ENCODE results near the gene TRIM34.
"Not testable (repeated sequence)": the region's sequence is repeated elsewhere in the genome, so short reads cannot be mapped to it uniquely, and the experiment has no call there.

TRIM34 gene

GRCh38 chr11:5621580-5621979 lies 3.2 kb upstream of the TRIM34 start:
- DNase-seq (ENCODE audit: low spot score): no peak

GRCh38 chr11:5622802-5623201 lies 2.0 kb upstream of the TRIM34 start:
- DNase-seq (ENCODE audit: low spot score): no peak

- DNase-seq (ENCODE audit: low spot score): no peak
Measured at GRCh38 chr11:5625281-5625680, 480 bp downstream of the TRIM34 start.

- DNase-seq (ENCODE audit: low spot score): no peak
Measured at GRCh38 chr11:5626196-5626595, 1.4 kb downstream of the TRIM34 start.

- no peak for DNase-seq (ENCODE audit: low spot score)
Measured at GRCh38 chr11:5631417-5631816, 6.6 kb downstream of the TRIM34 start.

- DNase-seq (ENCODE audit: low spot score): no peak
Measured at GRCh38 chr11:5631969-5632635, 7.3 kb downstream of the TRIM34 start.

DNA sequence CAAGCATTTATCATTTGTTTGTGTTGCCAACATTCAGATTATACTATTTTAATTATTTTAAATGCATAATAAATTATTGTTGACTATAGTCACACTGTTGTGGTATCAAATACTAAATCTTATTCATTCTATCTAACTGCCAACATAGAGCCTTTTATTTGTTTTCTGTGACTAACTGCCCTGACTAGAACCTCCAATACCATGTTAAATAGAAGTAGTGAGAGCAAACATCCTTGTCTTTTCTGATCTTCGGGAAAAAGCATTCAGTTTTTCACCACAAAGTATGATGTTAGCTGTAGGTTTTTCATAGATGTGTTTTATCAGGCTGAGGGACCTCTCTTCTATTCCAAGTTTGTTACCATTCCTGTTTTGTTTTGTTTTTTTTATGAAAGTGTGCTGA lies 15.2 kb downstream of the TRIM34 start:
- DNase-seq (ENCODE audit: low spot score): no peak

DNA sequence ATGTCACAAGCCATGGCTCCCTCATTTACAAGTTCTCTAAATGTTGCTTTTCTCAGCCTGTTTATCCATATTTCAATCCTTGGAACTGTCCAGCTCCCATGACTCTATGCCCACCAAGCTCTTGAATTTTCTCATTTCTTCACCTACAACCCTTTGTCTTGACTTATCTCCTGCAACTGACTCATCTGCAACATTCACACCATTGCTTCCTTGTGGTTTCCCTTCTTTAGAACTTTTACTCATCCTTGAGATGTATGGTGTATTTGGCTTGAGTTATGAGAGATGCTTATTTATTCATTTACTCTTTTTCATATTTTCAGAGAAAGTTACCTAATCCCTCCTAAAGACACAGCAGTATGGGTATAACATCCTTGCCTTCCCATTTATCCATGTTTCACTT lies 18.8 kb downstream of the TRIM34 start:
- DNase-seq (ENCODE audit: low spot score): no peak

DNA sequence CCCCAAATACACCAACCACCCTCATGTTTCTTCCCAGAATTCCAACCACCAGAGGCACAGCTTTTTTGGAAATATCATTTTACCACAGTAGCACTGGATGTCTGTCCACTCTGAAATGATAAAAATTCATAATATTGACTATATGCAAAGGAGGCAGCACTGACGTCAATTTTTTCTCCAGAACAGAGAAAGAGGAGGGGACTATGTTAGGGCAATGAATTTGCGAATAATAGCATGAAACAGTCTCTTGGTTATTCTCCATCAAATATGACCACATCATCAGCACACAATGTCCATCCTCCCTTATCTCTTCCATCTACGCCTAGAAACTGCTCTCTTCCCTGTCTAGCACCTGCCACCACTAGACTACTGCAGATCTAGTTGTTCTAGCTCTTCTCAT lies 21.3 kb downstream of the TRIM34 start:
- no peak for DNase-seq (ENCODE audit: low spot score)

- no peak for DNase-seq (ENCODE audit: low spot score)
Measured at GRCh38 chr11:5655474-5655873, 30.7 kb downstream of the TRIM34 start.

DNA sequence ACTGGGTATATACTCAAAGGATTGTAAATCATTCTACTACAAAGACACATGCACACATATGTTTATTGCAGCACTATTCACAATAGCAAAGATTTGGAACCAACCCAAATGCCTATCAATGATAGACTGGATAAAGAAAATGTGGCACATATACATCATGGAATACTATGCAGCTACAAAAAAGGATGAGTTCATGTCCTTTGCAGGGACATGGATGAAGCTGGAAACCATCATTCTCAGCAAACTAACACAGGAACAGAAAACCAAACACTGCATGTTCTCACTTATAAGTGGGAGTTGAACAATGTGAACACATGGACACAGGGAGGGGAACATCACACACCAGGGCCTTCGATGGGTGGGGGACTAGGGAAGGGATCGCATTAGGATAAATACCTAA lies 32.2 kb downstream of the TRIM34 start:
- DNase-seq (ENCODE audit: low spot score): not testable (repeated sequence)

GRCh38 chr11:5658318-5658717 lies 33.5 kb downstream of the TRIM34 start:
- no peak for DNase-seq (ENCODE audit: low spot score)

GRCh38 chr11:5663511-5663910 lies 38.7 kb downstream of the TRIM34 start:
- DNase-seq (ENCODE audit: low spot score): no peak

GRCh38 chr11:5665051-5665570 lies 40.3 kb downstream of the TRIM34 start:
- no peak for DNase-seq (ENCODE audit: low spot score)

DNA sequence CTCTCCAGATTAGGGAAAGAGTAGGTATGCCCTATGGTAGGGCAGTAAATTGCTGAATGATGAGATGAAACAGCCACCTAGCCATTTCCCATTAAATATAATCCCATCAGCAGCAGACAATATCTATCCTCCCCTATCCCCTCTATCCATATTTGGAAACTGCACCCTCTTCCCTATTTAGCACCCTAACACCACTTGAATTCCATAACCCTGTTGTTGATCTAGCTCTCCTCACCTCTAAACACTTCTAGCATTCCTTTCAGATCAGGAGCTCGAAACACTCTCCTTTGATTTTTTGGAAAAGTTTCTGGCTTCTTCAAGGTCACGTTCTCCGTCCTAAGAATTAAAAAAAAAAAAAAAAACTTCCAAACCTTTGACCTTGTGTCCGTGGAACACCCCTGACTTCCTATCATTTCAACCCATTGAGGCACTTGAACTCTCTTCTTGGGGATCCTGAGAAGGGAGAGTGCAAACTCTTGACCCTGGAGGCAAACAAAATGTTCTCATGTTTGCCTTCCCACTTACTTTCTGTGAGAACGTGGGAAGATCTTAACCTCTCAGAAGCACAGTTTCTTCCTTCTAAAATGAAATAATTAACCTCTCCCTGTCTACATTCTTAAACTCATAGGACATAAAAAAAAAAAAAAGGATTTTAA lies 41.1 kb downstream of the TRIM34 start:
- no peak for DNase-seq (ENCODE audit: low spot score)

GRCh38 chr11:5666402-5666793 lies 41.6 kb downstream of the TRIM34 start:
- DNase-seq (ENCODE audit: low spot score): no peak

DNA sequence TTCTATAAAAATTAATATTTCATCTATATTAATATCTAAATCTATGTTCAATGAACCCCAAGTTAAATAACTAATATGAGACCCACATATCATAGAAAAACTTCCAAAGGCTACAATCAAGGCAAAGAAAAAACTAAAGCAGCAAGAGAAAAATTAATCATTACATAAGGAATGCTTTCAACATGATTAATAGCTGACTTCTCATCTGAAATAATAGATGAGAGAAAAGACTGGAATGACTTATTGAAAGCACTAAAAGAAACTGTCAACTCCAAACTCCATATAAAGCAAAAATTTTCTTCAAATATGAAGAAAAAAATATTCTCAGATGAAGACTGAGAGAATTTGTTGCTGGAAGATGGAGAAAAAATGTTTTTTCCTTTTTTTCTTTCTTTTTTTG lies 47.0 kb downstream of the TRIM34 start:
- DNase-seq (ENCODE audit: low spot score): no peak

GRCh38 chr11:5674391-5674790 lies 49.6 kb downstream of the TRIM34 start:
- no peak for DNase-seq (ENCODE audit: low spot score)

DNA sequence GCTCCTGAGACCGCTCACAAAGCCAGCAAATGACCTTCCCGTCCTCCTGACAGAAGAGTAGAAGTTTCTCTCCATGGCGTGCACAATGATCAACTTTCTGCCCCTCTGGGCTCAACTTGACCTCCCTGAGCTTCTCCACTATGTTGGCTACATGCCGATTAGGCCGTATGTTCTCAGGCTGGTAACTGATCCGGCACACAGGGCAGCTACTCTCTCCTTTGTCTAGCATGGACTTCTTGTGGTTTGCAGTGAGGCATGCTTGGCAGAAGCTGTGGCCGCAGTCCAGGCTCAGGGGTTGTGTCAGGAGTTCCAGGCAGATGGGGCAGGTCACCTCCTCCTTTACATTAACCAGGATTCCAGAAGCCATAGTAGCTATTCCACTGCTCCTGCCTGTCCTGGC lies 55.0 kb downstream of the TRIM34 start:
- DNase-seq (ENCODE audit: low spot score): no peak

DNA sequence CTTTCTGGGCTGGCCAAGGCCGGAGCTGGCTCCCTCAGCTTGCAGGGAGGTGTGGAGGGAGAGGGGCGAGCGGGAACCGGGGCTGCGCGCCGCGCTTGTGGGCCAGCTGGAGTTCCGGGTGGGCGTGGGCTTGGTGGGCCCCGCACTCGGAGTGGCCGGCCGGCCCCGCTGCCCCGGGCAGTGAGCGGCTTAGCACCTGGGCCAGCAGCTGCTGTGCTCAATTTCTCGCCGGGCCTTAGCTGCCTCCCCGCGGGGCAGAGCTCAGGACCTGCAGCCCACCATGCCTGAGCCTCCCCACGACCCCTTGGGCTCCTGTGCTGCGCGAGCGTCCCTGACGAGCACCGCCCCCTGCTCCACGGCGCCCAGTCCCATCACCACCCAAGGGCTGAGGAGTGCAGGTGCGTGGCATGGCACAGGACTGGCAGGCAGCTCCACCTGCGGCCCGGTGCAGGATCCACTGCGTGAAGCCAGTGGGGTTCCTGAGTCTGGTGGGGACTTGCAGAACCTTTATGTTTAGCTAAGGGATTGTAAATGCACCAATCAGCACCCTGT lies 58.2 kb downstream of the TRIM34 start:
- not testable (repeated sequence) for DNase-seq (ENCODE audit: low spot score)

GRCh38 chr11:5683620-5684019 lies 58.8 kb downstream of the TRIM34 start:
- DNase-seq (ENCODE audit: low spot score): not testable (repeated sequence)

DNA sequence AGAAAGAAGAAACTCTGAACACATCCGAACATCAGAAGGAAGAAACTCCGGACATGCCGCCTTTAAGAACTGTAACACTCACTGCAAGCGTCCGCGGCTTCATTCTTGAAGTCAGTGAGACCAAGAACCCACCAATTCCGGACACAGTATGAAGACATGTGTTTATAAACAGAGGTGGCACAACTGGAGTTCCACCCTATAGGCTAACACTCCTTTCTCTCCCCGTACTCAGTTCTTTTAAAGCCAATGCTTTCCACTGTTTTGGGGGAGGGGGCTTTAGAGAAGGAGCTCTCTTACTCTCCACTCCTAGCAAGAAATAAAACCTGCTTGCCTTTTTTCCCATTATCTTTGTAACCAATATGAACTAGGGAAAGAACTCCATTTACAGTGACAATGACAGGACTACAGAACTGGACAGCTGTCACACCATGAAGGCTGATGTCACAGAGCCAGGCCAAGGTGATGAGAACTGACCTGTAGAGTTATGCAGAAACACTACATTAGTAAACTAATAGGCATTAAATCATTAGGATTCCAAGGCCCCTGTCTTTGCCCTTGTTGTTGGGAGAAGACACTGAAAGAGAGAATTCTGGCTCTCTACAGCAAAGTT lies 59.3 kb downstream of the TRIM34 start:
- DNase-seq (ENCODE audit: low spot score): no peak

Measured in putamen (tissue), 1 donor.